ENCODE data around the gene KCTD5. TPM values are rescaled to one million over a fixed set of nuclear protein-coding genes. Genes with fewer than 3 reads are reported as not detected.

Gene KCTD5
- total RNA-seq, 1 experiment from 2014 or later, result 27.8 TPM

DNA sequence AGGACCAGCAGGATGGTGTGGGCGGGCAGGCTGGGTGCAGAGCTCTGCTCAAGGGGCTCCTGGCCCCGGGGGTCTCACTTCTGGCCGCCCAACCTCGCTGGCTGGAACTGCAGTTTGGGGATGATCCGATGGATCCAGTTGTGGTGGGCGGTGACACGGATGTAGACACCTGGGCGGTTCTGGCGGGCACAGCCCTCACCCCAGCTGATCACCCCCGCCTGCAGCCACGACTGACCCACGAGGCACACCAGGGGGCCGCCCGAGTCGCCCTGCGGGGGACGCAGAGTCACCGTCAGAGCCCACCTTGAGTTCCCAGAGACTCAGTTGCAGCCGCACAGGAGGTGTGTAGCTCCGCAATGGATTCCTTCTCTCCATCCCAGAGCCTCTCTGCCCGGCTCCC lies 30.2 kb downstream of the KCTD5 start (continued):
- TF ChIP-seq, protein P1, sequence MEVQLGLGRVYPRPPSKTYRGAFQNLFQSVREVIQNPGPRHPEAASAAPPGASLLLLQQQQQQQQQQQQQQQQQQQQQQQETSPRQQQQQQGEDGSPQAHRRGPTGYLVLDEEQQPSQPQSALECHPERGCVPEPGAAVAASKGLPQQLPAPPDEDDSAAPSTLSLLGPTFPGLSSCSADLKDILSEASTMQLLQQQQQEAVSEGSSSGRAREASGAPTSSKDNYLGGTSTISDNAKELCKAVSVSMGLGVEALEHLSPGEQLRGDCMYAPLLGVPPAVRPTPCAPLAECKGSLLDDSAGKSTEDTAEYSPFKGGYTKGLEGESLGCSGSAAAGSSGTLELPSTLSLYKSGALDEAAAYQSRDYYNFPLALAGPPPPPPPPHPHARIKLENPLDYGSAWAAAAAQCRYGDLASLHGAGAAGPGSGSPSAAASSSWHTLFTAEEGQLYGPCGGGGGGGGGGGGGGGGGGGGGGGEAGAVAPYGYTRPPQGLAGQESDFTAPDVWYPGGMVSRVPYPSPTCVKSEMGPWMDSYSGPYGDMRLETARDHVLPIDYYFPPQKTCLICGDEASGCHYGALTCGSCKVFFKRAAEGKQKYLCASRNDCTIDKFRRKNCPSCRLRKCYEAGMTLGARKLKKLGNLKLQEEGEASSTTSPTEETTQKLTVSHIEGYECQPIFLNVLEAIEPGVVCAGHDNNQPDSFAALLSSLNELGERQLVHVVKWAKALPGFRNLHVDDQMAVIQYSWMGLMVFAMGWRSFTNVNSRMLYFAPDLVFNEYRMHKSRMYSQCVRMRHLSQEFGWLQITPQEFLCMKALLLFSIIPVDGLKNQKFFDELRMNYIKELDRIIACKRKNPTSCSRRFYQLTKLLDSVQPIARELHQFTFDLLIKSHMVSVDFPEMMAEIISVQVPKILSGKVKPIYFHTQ (CRISPR knock-in tag; IDR thresholded peaks at IDR 0.05), result no peak

GRCh38 chr16:2713523-2713922 lies 31.2 kb downstream of the KCTD5 start:
- CTCF ChIA-PET, result no interaction called here

GRCh38 chr16:2713985-2714774 lies 31.9 kb downstream of the KCTD5 start:
- no peaks in the 10 kb centered on the region for H3K27me3 Mint-ChIP-seq (ENCODE audit: low read depth)
- no peak overlapping the region for H3K4me3 Mint-ChIP-seq
- no peaks in the 10 kb centered on the region for H3K9me3 Mint-ChIP-seq
- ChIA-PET CTCF (no interaction called here), POLR2A (no interaction called here)
- no peak for ATAC-seq
- TF ChIP-seq SOX15 (CRISPR knock-in tag; IDR thresholded peaks at IDR 0.05), result no peak
- no peak for TF ChIP-seq PRRX2 (CRISPR knock-in tag; IDR thresholded peaks at IDR 0.05)
- TF ChIP-seq NR3C1 (CRISPR knock-in tag; conservative IDR thresholded peaks at IDR 0.05; ENCODE audit: low read depth), result no peak
- no peak for TF ChIP-seq IRF2 (CRISPR knock-in tag; IDR thresholded peaks at IDR 0.05; ENCODE audit: borderline replicate concordance, low read depth)
- no peak for TF ChIP-seq FOXK1 (CRISPR knock-in tag; IDR thresholded peaks at IDR 0.05)
- no peak for TF ChIP-seq JUN (CRISPR knock-in tag; IDR thresholded peaks at IDR 0.05)
- TF ChIP-seq ZNF416 (CRISPR knock-in tag; IDR thresholded peaks at IDR 0.05), result no peak
- TF ChIP-seq TEAD4 (CRISPR knock-in tag; IDR thresholded peaks at IDR 0.05), result no peak
- TF ChIP-seq, protein P2, sequence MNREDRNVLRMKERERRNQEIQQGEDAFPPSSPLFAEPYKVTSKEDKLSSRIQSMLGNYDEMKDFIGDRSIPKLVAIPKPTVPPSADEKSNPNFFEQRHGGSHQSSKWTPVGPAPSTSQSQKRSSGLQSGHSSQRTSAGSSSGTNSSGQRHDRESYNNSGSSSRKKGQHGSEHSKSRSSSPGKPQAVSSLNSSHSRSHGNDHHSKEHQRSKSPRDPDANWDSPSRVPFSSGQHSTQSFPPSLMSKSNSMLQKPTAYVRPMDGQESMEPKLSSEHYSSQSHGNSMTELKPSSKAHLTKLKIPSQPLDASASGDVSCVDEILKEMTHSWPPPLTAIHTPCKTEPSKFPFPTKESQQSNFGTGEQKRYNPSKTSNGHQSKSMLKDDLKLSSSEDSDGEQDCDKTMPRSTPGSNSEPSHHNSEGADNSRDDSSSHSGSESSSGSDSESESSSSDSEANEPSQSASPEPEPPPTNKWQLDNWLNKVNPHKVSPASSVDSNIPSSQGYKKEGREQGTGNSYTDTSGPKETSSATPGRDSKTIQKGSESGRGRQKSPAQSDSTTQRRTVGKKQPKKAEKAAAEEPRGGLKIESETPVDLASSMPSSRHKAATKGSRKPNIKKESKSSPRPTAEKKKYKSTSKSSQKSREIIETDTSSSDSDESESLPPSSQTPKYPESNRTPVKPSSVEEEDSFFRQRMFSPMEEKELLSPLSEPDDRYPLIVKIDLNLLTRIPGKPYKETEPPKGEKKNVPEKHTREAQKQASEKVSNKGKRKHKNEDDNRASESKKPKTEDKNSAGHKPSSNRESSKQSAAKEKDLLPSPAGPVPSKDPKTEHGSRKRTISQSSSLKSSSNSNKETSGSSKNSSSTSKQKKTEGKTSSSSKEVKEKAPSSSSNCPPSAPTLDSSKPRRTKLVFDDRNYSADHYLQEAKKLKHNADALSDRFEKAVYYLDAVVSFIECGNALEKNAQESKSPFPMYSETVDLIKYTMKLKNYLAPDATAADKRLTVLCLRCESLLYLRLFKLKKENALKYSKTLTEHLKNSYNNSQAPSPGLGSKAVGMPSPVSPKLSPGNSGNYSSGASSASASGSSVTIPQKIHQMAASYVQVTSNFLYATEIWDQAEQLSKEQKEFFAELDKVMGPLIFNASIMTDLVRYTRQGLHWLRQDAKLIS (CRISPR knock-in tag; IDR thresholded peaks at IDR 0.05; ENCODE audit: borderline replicate concordance), result no peak
- no peak for TF ChIP-seq ZNF425 (CRISPR knock-in tag; conservative IDR thresholded peaks at IDR 0.05)
- TF ChIP-seq NFYB (CRISPR knock-in tag; conservative IDR thresholded peaks at IDR 0.05; ENCODE audit: low read depth), result no peak
- no peak for TF ChIP-seq HMGA2 (CRISPR knock-in tag; IDR thresholded peaks at IDR 0.05)
- TF ChIP-seq FOXP4 (CRISPR knock-in tag; IDR thresholded peaks at IDR 0.05), result no peak
- H3K27ac Mint-ChIP-seq, result no peak overlapping the region
- H3K4me1 Mint-ChIP-seq, result peaks cover 6% of the 10 kb centered on the region; the same call in 1 of the 2 replicates
- H3K36me3 Mint-ChIP-seq, result no peaks in the 10 kb centered on the region
- no peak for DNase-seq (ENCODE audit: low spot score)

More at GRCh38 chr16:2713523-2713922, 31.2 kb downstream of the KCTD5 start:
- TF ChIP-seq ZNF219 (CRISPR knock-in tag; IDR thresholded peaks at IDR 0.05; ENCODE audit: borderline replicate concordance), result no peak
- DNase-seq (ENCODE audit: low spot score), result no peak
- POLR2A ChIA-PET, result no interaction called here
- H3K9me3 Mint-ChIP-seq, result no peaks in the 10 kb centered on the region
- H3K4me3 Mint-ChIP-seq, result no peak overlapping the region
- H3K27me3 Mint-ChIP-seq (ENCODE audit: low read depth), result no peaks in the 10 kb centered on the region
- no peak overlapping the region for H3K27ac Mint-ChIP-seq
- H3K36me3 Mint-ChIP-seq, result no peaks in the 10 kb centered on the region
- H3K4me1 Mint-ChIP-seq, result peaks cover 6% of the 10 kb centered on the region; the same call in 1 of the 2 replicates
- ATAC-seq, result no peak
